HUDEP-2 (cell line): ENCODE measurements around the gene PREX1.

Experiments used
- DNase-seq, 76 experiments: peaks; one replicate each; lab custom pipeline; 2025; ENCODE audit not compliant: unreplicated experiment in 76 of 76; lab: John Stamatoyannopoulos, UW

PREX1 gene

GRCh38 chr20:48706710-48707365 is 121.0 kb downstream of the PREX1 start:
- no peak for DNase-seq

DNA sequence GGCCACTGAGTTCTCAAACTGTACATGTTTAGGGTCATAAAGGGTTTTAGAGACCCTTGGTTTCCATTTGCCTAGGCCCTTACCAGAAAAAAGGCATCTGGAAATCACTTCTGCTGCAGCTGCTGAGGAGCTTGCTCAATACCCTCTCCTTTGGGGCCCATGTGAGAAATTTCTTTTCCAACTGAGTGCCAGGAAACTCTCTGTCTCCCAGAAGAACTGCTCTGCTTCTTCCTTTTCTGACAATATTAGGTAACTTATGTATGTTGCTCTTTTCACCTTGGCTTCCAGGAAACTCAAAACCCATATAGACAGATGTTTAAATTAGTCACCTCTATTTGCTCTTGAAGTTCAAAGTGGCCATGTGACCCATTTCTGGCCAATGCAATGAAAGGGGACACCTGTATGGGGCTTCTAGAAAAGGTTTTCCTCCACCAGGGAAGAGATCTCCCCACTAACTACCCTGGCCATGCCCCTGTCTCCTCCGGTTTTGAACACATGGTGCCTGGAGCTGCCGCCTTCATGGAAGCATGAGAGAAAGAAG is 121.6 kb downstream of the PREX1 start:
- no peak for DNase-seq

GRCh38 chr20:48705240-48706115 is 122.3 kb downstream of the PREX1 start:
- DNase-seq: no peak

- DNase-seq: no peak
Observed at GRCh38 chr20:48704761-48705160, 123.0 kb downstream of the PREX1 start.

GRCh38 chr20:48703511-48704219 is 124.1 kb downstream of the PREX1 start:
- no peak for DNase-seq

DNA sequence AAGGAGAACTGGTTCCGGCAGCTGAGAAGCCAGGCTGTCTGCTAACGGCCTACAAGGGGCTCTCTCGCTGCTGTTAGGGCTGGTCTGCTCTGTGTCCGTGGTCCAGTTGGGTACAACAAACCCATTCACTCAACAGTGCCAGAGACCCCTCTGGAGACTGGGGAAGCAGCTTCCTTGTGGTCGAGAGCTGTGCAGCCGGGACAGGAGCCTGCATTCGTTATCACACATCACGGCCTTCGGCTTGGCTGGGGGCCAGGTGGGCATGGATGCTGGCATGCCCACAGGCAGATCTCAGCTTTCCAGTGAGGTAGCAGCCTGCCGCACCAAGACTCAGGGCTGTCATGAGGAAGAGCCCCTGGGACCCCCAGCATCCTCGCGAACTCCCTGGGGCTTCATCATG is 124.7 kb downstream of the PREX1 start:
- DNase-seq: peak in 31 of 76 experiments; percentile 6 to 55 (median 26)

- no peak for DNase-seq
Observed at GRCh38 chr20:48702455-48702913, 125.3 kb downstream of the PREX1 start.

- DNase-seq: no peak
Observed at GRCh38 chr20:48701702-48702101, 126.1 kb downstream of the PREX1 start.

- DNase-seq: peak in 4 of 76 experiments; percentile 4 to 21 (median 6)
Observed at GRCh38 chr20:48698507-48699267, 129.1 kb downstream of the PREX1 start.

DNA sequence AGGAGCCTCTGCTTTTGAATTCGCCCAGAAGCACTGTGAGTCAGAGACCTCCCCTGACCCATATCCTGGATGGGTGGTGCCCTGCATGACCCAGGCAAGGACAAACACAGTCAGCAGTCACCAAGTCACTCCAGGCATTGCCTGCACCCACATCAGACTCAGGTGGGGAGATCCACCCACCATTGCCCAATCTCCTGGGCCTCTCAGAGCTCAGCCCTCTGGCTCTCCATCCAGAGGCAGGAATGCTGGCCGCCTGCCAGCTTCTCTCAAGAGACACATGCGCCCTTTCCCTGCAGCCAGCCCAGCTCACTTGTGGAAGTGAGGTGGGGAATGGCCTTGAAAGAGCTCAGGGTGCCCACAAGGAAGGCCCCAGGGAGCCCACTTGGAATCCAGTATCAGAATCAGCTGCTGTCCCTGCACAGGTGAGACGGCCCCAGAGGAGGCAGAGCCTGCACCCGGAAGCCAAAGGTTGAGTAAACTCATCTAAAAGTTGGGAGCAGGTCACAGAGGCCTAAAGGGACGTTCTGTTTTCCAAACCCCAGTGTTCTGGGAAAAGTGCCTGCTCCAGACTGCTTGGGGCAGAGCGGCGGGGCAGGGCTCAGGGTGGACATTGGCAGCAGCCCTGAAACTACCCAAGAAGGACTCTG is 129.8 kb downstream of the PREX1 start:
- DNase-seq: no peak

- DNase-seq: no peak
Observed at GRCh38 chr20:48696671-48697070, 131.1 kb downstream of the PREX1 start.

GRCh38 chr20:48695738-48696137 is 132.1 kb downstream of the PREX1 start:
- DNase-seq: no peak

DNA sequence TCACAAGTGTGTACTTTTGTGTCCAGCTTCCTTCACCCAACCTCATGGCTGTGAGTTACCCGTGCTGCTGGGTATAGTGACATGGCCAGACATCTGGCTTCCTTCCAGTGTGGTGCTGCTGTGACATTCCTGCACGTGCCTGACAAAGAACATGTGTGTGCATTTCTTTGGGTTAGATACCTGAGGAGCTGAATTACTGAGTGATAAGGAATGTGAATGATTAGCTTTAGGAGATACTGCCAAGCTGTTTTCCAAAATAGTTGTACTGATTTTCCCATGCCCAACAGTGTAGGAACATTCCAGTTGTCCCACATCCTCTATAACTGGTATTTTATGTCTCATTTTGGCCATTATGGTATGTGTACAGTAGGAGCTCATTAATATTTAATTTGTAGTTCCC is 132.5 kb downstream of the PREX1 start:
- peak in 3 of 76 experiments; percentile 10 to 18 (median 11) for DNase-seq

DNA sequence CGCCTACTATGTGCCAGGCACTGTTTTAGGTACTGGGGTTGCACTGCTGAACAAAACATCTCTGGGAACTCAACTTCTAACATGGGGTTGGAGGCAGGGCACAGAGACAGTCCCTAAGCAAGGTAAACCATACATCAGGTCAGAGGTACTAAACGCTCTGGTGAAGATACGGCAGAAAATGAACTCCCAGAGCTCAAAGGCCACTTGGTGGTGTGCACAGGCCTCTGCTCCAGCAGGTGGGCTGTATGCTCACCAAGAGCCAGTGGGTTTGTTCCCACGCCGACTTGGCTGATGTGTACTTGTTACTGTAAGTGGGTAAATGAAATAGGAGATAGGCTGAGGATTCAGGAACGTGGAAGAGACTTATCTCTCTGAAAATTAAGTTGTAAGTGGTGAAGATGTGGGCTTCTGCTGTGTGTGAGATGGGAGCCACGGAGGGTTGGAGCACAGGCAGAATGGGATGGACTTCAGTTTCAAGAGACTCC is 133.4 kb downstream of the PREX1 start:
- no peak for DNase-seq

- no peak for DNase-seq
Observed at GRCh38 chr20:48691523-48691922, 136.3 kb downstream of the PREX1 start.

- DNase-seq: no peak
Observed at GRCh38 chr20:48690888-48691287, 136.9 kb downstream of the PREX1 start.

DNA sequence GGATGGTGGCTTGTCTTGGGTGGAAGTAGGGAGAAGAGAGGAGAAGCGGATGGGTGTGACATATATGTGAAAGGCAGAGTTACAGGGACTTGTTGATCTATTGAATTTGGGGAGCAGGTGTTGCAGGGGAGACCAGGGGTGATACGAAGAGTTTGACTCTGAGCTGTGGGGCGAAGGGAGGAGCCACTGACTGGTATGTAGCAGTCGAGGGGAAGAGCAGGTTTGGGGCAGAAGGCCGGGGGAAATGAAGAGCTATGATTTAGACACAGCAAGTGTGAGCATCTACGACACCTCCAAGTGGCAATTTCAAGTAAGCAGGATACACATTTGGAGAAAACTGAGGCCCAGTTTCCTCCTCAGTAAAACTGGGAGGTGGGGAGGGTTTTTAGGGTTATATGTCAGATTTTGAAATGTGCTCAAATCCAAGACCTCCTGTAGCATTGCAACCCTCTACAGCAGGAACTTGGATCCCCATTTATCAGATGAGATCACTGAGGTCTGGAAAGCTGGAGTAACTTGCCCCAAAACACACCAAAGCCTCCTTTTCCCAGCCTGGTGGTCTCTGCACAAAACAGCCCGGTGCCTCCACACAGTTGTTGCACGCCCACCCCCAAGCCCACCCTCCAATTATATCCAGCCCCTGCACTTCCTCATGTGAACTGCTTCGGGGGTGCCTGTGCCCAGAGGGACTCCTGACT is 137.8 kb downstream of the PREX1 start:
- DNase-seq: no peak

DNA sequence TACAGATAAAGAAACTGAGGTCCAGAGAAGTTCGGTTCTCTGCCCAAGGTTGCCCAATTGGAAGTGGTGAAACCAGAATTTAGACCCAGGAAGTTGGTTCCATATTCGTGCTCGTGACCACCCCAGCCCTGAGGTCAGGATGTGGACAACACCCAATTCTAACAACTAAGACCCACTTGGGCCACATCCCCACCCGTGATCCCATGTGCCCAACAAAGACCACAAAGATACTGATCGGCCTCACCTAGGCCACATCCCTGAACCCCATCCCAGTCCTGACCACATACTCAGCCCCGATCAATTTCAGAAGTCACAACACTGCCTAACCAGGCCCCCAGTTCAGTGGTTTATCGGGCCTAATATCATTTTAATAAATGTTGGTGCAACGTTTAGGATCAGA is 138.4 kb downstream of the PREX1 start:
- no peak for DNase-seq

- DNase-seq: no peak
Observed at GRCh38 chr20:48688579-48688978, 139.2 kb downstream of the PREX1 start.
